ENCODE measurements around the gene RAB40C.
A peak's percentile ranks its signal among the peaks of the same experiment; 100 is the strongest.

The RAB40C gene

DNA sequence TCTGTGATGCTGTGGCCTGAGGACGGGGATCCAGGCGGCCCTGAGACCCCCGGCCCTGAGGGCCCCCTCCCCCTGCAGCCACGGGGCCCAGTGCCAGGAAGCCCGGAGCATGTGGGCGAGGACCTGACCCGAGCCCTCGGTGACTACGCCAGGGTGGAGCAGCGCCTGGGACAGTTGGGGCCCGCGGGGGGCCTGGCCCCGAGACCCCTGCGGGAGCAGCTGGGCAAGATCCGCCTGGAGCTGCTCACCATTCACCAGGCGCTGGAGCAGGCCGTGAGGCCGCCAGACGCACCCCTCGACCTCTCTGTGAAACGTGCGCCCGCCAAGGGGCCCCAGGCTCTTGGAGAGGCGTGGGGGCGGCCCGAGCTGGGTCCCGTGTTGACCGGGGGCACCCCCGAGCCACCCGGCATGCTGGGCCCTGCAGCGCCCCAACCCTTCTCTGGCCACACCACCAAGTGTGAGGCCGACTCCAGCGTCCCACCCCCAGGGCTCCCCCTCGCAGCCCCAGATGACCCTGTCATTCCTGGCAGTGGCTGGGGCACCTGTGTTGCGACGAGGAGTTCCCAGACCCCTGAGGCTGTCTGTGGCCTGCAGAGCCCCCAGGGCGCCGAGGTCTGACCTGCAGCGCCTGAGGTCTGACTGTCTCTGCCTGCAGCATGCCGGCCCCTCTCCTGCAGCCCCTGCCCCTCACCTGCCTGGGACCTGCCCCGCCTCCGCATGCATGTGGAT is 25.0 kb upstream of the RAB40C start:
- H3K27ac ChIP-seq (ENCODE audit: insufficient read depth in 1 of 2, low read depth in 1 of 2, low read length in 2 of 2, poor library complexity in 1 of 2, severe bottlenecking in 2 of 2) = no peak overlapping the region
- H3K4me1 ChIP-seq (ENCODE audit: control extremely low read depth in 1 of 4, control insufficient read depth in 4 of 4, insufficient read depth in 4 of 4, low read length in 3 of 4) = peaks cover 0 to 45% (median 33%) of the 10 kb centered on the region in 4 experiments
- DNase-seq = no peak
- no peaks in the 10 kb centered on the region for H3K36me3 ChIP-seq (ENCODE audit: control insufficient read depth in 4 of 4, insufficient read depth in 4 of 4, low read length in 3 of 4)
- H3K27me3 ChIP-seq (replicated peaks in 2 of 5; ENCODE audit: control insufficient read depth in 4 of 5, insufficient read depth in 5 of 5, low read length in 4 of 5) = peaks cover 0 to 27% (median 7%) of the 10 kb centered on the region in 5 experiments
- no peak overlapping the region for H3K4me3 ChIP-seq (ENCODE audit: control insufficient read depth in 1 of 7, extremely low read depth in 1 of 7, insufficient read depth in 4 of 7, low read depth in 2 of 7, low read length in 6 of 7)
- ChIA-PET CTCF (no interaction called here), POLR2A (no interaction called here)
- H3K9me3 ChIP-seq (ENCODE audit: control extremely low read depth in 1 of 5, control insufficient read depth in 4 of 5, insufficient read depth in 2 of 5, low read depth in 1 of 5, low read length in 4 of 5) = no peaks in the 10 kb centered on the region
- WGBS (ENCODE audit: insufficient coverage) = 97% methylated on average over 39 of the region's 42 CpGs

DNA sequence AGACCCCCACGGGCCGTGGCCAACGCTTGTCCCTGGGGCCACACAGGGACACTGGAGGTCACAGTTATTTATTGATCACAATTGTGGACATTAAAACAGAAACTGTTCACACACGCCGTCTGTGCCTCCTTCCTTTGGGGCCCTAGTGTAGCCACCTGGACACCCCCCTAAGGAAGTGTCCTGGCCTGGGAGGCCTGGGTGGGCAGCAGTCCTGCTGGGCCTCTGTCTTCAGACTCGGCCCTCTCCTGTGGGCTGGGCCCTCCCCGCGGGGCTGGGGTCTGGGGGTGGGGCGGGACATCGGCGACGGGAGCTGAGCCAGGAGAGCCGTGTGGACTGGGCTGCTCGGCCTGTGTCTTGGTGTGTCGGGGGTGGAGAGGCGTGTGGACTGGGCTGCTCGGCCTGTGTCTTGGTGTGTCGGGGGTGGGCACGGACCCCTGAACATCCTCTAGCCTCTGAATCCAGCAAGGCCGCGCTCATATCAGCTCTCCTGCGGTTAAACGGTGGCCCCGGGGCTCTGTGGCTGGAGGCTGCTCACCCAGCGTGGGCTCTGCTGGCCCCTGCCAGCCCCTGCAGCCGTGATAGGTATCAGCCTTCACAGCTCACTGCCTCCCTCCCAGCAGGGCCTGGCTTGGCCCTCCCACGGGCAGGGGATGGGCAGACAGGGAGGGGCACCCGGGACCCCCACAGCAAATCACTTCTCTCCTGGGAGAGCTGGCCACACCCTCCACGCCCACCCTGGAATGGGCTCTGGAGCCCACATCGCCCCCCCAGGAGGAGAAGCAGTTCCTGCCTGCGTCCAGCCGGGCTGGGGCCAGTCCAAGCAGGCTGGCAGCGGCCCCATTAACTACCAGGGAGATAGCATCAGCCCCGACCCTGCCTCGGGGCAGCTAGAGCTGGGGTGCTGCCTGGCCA is 24.2 kb upstream of the RAB40C start:
- Histone ChIP-seq H3K27me3 (replicated peaks in 2 of 5; ENCODE audit: control insufficient read depth in 4 of 5, insufficient read depth in 5 of 5, low read length in 4 of 5) (peaks cover 0 to 21% (median 6%) of the 10 kb centered on the region in 5 experiments), H3K4me1 (ENCODE audit: control extremely low read depth in 1 of 4, control insufficient read depth in 4 of 4, insufficient read depth in 4 of 4, low read length in 3 of 4) (peaks cover 0 to 47% (median 34%) of the 10 kb centered on the region in 4 experiments), H3K36me3 (ENCODE audit: control insufficient read depth in 4 of 4, insufficient read depth in 4 of 4, low read length in 3 of 4) (no peaks in the 10 kb centered on the region), H3K9me3 (ENCODE audit: control extremely low read depth in 1 of 5, control insufficient read depth in 4 of 5, insufficient read depth in 2 of 5, low read depth in 1 of 5, low read length in 4 of 5) (no peaks in the 10 kb centered on the region), H3K4me3 (ENCODE audit: control insufficient read depth in 1 of 7, extremely low read depth in 1 of 7, insufficient read depth in 4 of 7, low read depth in 2 of 7, low read length in 6 of 7) (peak overlapping the region in 1 of 7 experiments; percentile 3), H3K27ac (ENCODE audit: insufficient read depth in 1 of 2, low read depth in 1 of 2, low read length in 2 of 2, poor library complexity in 1 of 2, severe bottlenecking in 2 of 2) (no peak overlapping the region)
- ChIA-PET POLR2A (interaction anchor here (0.6 kb wide), 1 partner anchor 33 kb away, joined by 3 read pairs; no protein-coding TSS in a partner anchor), CTCF (no interaction called here)
- no peak for DNase-seq
- WGBS (ENCODE audit: insufficient coverage) = 98% methylated on average over 28 of the region's 35 CpGs

DNA sequence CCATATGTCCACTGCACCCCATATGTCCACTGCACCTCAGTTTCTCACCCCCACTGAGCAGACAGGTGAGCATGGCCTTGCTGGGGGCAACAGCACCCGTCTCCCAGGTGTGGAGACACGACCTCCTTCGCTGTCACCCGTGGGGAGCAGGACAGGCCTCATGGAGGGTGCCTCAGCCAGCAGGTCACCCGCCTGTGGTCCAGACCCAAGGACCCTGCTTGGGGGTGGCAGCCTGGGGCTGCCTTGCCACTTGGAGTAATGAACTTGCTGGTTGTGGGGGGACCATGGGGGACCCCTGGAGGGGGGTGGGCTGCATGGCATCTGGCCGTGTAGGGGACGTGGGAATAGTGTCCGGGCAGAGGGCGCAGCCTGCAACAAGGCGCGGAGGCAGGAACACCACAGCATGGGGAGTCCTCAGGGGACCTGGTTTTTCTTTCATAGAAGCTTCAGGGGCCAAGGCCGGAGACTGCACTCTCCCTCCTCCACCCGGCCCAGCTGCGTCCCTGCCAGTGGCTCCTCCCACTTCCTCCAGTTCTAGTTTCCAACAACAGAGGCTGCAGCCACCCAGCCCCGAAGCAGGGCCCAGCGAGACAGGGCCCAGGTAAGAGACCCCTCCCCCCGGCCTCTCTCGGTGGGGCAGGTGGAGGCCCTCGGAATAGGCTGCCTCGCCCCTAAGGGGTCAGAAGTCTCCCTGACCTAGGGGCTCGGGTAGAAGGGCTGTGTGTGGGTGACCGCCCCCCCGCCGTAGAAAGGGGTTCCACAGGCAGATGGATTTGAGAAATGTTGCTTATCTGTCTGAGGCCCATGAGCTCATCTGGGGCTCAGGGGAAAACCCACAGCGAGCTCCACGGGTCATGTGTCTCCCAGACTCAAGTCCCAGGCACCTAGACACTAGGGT is 23.1 kb upstream of the RAB40C start, which contains the start of gene NHLRC4:
NHLRC4 (plus strand) TSS at position 531 of the 898 bp plus-strand sequence. CDS start 1,043 bp downstream, outside the sequence.
- 26% methylated on average over 19 of the region's 26 CpGs for WGBS (ENCODE audit: insufficient coverage)
- peak; percentile 51 to 78 (median 75) for DNase-seq
- H3K36me3 ChIP-seq (ENCODE audit: control insufficient read depth in 4 of 4, insufficient read depth in 4 of 4, low read length in 3 of 4) = no peaks in the 10 kb centered on the region
- H3K4me1 ChIP-seq (ENCODE audit: control extremely low read depth in 1 of 4, control insufficient read depth in 4 of 4, insufficient read depth in 4 of 4, low read length in 3 of 4) = peaks cover 0 to 53% (median 40%) of the 10 kb centered on the region in 4 experiments
- no peaks in the 10 kb centered on the region for H3K9me3 ChIP-seq (ENCODE audit: control extremely low read depth in 1 of 5, control insufficient read depth in 4 of 5, insufficient read depth in 2 of 5, low read depth in 1 of 5, low read length in 4 of 5)
- H3K4me3 ChIP-seq (ENCODE audit: control insufficient read depth in 1 of 7, extremely low read depth in 1 of 7, insufficient read depth in 4 of 7, low read depth in 2 of 7, low read length in 6 of 7) = peak within 1 kb of the TSS in 6 of 7 experiments; percentile 15 to 74 (median 56)
- peaks cover 0 to 11% (median 3%) of the 10 kb centered on the region in 5 experiments for H3K27me3 ChIP-seq (replicated peaks in 2 of 5; ENCODE audit: control insufficient read depth in 4 of 5, insufficient read depth in 5 of 5, low read length in 4 of 5)
- CTCF ChIA-PET = interaction anchor here (1.7 kb wide), 1 partner anchor 10 kb away, joined by 6 read pairs; no protein-coding TSS in a partner anchor
- POLR2A ChIA-PET = interaction anchor here (0.6 kb wide), 1 partner anchor 34 kb away, joined by 3 read pairs; no protein-coding TSS in a partner anchor
- peak within 1 kb of the TSS in 1 of 2 experiments; percentile 83 for H3K27ac ChIP-seq (ENCODE audit: insufficient read depth in 1 of 2, low read depth in 1 of 2, low read length in 2 of 2, poor library complexity in 1 of 2, severe bottlenecking in 2 of 2)

DNA sequence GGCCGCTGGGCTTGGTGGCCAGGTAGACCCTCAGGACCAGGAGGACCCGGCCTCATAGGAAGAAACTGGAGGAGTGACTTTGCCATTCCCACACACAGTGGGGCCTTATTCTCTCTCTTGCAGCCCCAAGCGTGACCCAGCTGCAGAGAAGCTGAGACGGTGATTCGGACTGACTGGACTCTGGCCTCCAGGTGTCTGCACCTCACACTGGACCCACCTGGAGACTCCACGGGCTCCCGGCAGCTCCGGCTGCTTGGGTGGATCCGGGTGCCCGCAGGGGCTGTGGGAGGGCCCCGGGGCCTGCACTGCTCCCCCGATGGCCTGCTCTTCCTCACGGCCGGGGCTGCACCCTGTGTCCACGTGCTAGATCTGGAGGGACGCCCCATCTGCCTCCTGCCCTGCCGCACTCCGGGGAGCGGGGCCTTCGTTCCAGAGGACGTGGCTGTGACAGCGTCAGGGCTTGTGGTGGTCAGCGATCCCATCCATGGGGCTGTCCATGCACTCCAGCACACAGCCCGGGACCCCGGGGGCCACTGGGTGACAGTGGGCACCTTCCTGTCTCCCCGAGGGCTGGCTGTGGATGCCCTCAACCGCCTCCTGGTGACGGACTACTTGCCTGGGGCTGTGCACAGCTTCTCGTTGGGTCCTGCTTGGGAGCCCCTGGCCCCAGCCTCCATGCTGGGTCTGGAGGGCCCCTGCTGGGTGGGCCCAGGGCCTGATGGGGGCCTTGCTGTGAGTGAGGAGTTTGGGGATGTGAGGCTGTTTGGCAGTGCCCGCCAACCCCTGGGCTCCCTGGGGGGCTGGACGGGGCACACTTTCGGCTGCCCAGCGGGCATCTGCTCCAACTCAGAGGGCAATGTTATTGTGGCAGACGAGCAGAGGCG is 22.3 kb upstream of the RAB40C start:
- CTCF ChIA-PET = interaction anchor here (1.5 to 1.9 kb wide), 3 partner anchors 9 to 68 kb away, joined by 4 to 11 read pairs (median 6); partner anchors contain the start of gene METTL26

DNA sequence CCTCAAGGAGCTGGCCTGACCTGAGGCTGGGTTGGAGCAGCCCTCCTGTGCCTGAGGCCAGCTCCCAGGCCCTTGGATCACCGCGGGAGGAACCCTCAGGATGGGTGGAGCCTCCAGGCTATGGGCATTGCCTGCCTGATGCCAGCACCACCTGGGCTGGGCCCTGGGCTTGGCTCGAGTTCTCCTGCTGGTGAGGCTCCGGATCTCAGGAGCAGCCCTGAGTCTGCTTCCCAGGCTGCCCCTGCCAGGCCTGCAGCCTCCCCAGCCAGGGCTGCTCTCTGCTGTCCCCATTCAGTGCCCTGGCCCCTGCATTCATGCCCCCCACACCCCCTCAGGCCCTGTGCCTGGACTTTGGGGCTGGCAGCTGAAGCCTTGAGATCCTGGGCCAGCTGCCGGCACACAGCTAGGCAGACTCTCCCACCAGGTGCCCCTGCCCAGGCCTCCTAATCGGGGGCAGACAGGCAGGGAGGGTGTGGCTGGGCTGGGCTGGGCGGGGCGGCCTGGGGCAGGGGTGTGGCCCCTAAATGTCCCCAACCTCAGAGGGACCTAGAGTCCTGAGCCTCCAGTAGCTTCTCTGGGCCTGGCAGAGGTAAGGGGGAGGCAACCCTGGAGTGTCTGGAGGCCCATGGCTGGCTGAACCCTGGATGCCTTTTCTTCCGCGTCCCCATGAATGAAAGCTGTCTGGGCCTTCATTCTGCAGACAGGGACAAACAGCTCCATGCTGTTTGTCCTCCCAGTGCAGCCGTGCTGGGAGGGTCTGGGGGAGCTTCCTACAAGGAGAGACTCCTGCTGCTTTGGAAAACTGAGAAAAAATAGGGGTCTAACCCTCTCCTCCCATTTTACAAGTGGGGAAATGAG is 21.2 kb upstream of the RAB40C start:
- Histone ChIP-seq H3K4me1 (ENCODE audit: control extremely low read depth in 1 of 4, control insufficient read depth in 4 of 4, insufficient read depth in 4 of 4, low read length in 3 of 4) (peaks cover 0 to 53% (median 40%) of the 10 kb centered on the region in 4 experiments), H3K27ac (ENCODE audit: insufficient read depth in 1 of 2, low read depth in 1 of 2, low read length in 2 of 2, poor library complexity in 1 of 2, severe bottlenecking in 2 of 2) (peak overlapping the region; percentile 66 to 84), H3K27me3 (replicated peaks in 2 of 5; ENCODE audit: control insufficient read depth in 4 of 5, insufficient read depth in 5 of 5, low read length in 4 of 5) (no peaks in the 10 kb centered on the region), H3K36me3 (ENCODE audit: control insufficient read depth in 4 of 4, insufficient read depth in 4 of 4, low read length in 3 of 4) (peaks cover 0 to 5% (median 1%) of the 10 kb centered on the region in 4 experiments), H3K4me3 (ENCODE audit: control insufficient read depth in 1 of 7, extremely low read depth in 1 of 7, insufficient read depth in 4 of 7, low read depth in 2 of 7, low read length in 6 of 7) (peak overlapping the region in 6 of 7 experiments; percentile 46 to 96 (median 84)), H3K9me3 (ENCODE audit: control extremely low read depth in 1 of 5, control insufficient read depth in 4 of 5, insufficient read depth in 2 of 5, low read depth in 1 of 5, low read length in 4 of 5) (no peaks in the 10 kb centered on the region)
- no peak for DNase-seq
- ChIA-PET CTCF (interaction anchor here (1.1 to 1.9 kb wide), 4 partner anchors 8 to 67 kb away, joined by 3 to 11 read pairs (median 5); partner anchors contain the start of genes CAPN15 and METTL26), POLR2A (no interaction called here)
- 87% methylated on average over 10 of the region's 11 CpGs for WGBS (ENCODE audit: insufficient coverage)

More for the DNA sequence above, 22.3 kb upstream of the RAB40C start:
- Histone ChIP-seq H3K4me3 (ENCODE audit: control insufficient read depth in 1 of 7, extremely low read depth in 1 of 7, insufficient read depth in 4 of 7, low read depth in 2 of 7, low read length in 6 of 7) (peak overlapping the region in 5 of 7 experiments; percentile 36 to 74 (median 59)), H3K36me3 (ENCODE audit: control insufficient read depth in 4 of 4, insufficient read depth in 4 of 4, low read length in 3 of 4) (peaks cover 0 to 3% (median 1%) of the 10 kb centered on the region in 4 experiments), H3K9me3 (ENCODE audit: control extremely low read depth in 1 of 5, control insufficient read depth in 4 of 5, insufficient read depth in 2 of 5, low read depth in 1 of 5, low read length in 4 of 5) (no peaks in the 10 kb centered on the region), H3K27me3 (replicated peaks in 2 of 5; ENCODE audit: control insufficient read depth in 4 of 5, insufficient read depth in 5 of 5, low read length in 4 of 5) (peaks cover 0 to 2% (median 0%) of the 10 kb centered on the region in 5 experiments), H3K4me1 (ENCODE audit: control extremely low read depth in 1 of 4, control insufficient read depth in 4 of 4, insufficient read depth in 4 of 4, low read length in 3 of 4) (peaks cover 0 to 53% (median 40%) of the 10 kb centered on the region in 4 experiments), H3K27ac (ENCODE audit: insufficient read depth in 1 of 2, low read depth in 1 of 2, low read length in 2 of 2, poor library complexity in 1 of 2, severe bottlenecking in 2 of 2) (peak overlapping the region in 1 of 2 experiments; percentile 83)
- POLR2A ChIA-PET = no interaction called here
- WGBS (ENCODE audit: insufficient coverage) = 93% methylated on average over 33 of the region's 35 CpGs
- DNase-seq = no peak

All from common myeloid progenitor, CD34-positive (primary cell).